ENCODE results near the gene PPP1R27. TPM values are rescaled to one million over a fixed set of nuclear protein-coding genes. Genes with fewer than 3 reads are reported as not detected.

Gene PPP1R27
- total RNA-seq, 2 donors from 2014 or later: not detected

GRCh38 chr17:81868674-81869220, 33.9 kb upstream of the PPP1R27 start:
- Histone ChIP-seq H3K27ac (ENCODE audit: low read depth, low read length) (no peak overlapping the region), H3K4me1 (ENCODE audit: control insufficient read depth, insufficient read depth, low read length) (no peaks in the 10 kb centered on the region), H3K9ac (ENCODE audit: extremely low read depth, low read length, poor library complexity, severe bottlenecking) (no peak overlapping the region), H3K4me3 (ENCODE audit: low read length) (no peak overlapping the region), H3K36me3 (ENCODE audit: control insufficient read depth, insufficient read depth, low read length) (peaks cover 42% of the 10 kb centered on the region), H3K9me3 (ENCODE audit: control insufficient read depth, low read length) (no peaks in the 10 kb centered on the region), H3K27me3 (ENCODE audit: control insufficient read depth, insufficient read depth, low read length, poor library complexity, severe bottlenecking) (no peaks in the 10 kb centered on the region)
- H3K4me1 Mint-ChIP-seq: peaks cover 6% of the 10 kb centered on the region
- H3K27me3 Mint-ChIP-seq (ENCODE audit: insufficient read depth): no peaks in the 10 kb centered on the region
- peaks cover 14% of the 10 kb centered on the region for H3K36me3 Mint-ChIP-seq (ENCODE audit: low read depth)
- peak overlapping the region; percentile 73 for H3K4me3 Mint-ChIP-seq
- 83 to 85% methylated on average over 15 to 30 of the region's 30 CpGs for WGBS, 2 experiments (ENCODE audit: insufficient coverage in 1 of 2, insufficient read length in 1 of 2)
- H3K27ac Mint-ChIP-seq: peak overlapping the region; percentile 75
- TF ChIP-seq CTCF (conservative IDR thresholded peaks at IDR 0.05): no peak
- DNase-seq: peak; percentile 88
- H3K9me3 Mint-ChIP-seq: no peaks in the 10 kb centered on the region

- no peaks in the 10 kb centered on the region for H3K27me3 ChIP-seq (ENCODE audit: control insufficient read depth, insufficient read depth, low read length, poor library complexity, severe bottlenecking)
- no peak for DNase-seq
- no peaks in the 10 kb centered on the region for H3K27me3 Mint-ChIP-seq (ENCODE audit: insufficient read depth)
- no peaks in the 10 kb centered on the region for H3K9me3 Mint-ChIP-seq
- peaks cover 6% of the 10 kb centered on the region for H3K4me1 Mint-ChIP-seq
- no peaks in the 10 kb centered on the region for H3K4me1 ChIP-seq (ENCODE audit: control insufficient read depth, insufficient read depth, low read length)
- H3K4me3 Mint-ChIP-seq: no peak overlapping the region
- H3K36me3 ChIP-seq (ENCODE audit: control insufficient read depth, insufficient read depth, low read length): peaks cover 48% of the 10 kb centered on the region
- peak overlapping the region; percentile 78 for H3K27ac ChIP-seq (ENCODE audit: low read depth, low read length)
- no peak overlapping the region for H3K27ac Mint-ChIP-seq
- no peak overlapping the region for H3K9ac ChIP-seq (ENCODE audit: extremely low read depth, low read length, poor library complexity, severe bottlenecking)
- no peaks in the 10 kb centered on the region for H3K9me3 ChIP-seq (ENCODE audit: control insufficient read depth, low read length)
- WGBS, 2 experiments (ENCODE audit: insufficient coverage in 1 of 2, insufficient read length in 1 of 2): 87 to 88% methylated on average over 23 to 28 of the region's 28 CpGs
- no peak for TF ChIP-seq CTCF (conservative IDR thresholded peaks at IDR 0.05)
- H3K4me3 ChIP-seq (ENCODE audit: low read length): no peak overlapping the region
- H3K36me3 Mint-ChIP-seq (ENCODE audit: low read depth): peaks cover 20% of the 10 kb centered on the region
These were observed 33.3 kb upstream of the PPP1R27 start for GRCh38 chr17:81867991-81868673.

GRCh38 chr17:81867170-81867990, 32.5 kb upstream of the PPP1R27 start:
- no peak for TF ChIP-seq CTCF (conservative IDR thresholded peaks at IDR 0.05)
- 84 to 85% methylated on average over 16 to 23 of the region's 23 CpGs for WGBS, 2 experiments (ENCODE audit: insufficient coverage in 1 of 2, insufficient read length in 1 of 2)
- peaks cover 25% of the 10 kb centered on the region for H3K36me3 Mint-ChIP-seq (ENCODE audit: low read depth)
- no peaks in the 10 kb centered on the region for H3K9me3 ChIP-seq (ENCODE audit: control insufficient read depth, low read length)
- H3K36me3 ChIP-seq (ENCODE audit: control insufficient read depth, insufficient read depth, low read length): peaks cover 53% of the 10 kb centered on the region
- no peak overlapping the region for H3K4me3 ChIP-seq (ENCODE audit: low read length)
- no peaks in the 10 kb centered on the region for H3K9me3 Mint-ChIP-seq
- H3K27me3 ChIP-seq (ENCODE audit: control insufficient read depth, insufficient read depth, low read length, poor library complexity, severe bottlenecking): no peaks in the 10 kb centered on the region
- H3K27me3 Mint-ChIP-seq (ENCODE audit: insufficient read depth): no peaks in the 10 kb centered on the region
- no peaks in the 10 kb centered on the region for H3K4me1 ChIP-seq (ENCODE audit: control insufficient read depth, insufficient read depth, low read length)
- no peak overlapping the region for H3K9ac ChIP-seq (ENCODE audit: extremely low read depth, low read length, poor library complexity, severe bottlenecking)
- H3K4me1 Mint-ChIP-seq: peaks cover 6% of the 10 kb centered on the region
- no peak overlapping the region for H3K4me3 Mint-ChIP-seq
- H3K27ac Mint-ChIP-seq: peak overlapping the region; percentile 68
- peak; percentile 85 for DNase-seq
- H3K27ac ChIP-seq (ENCODE audit: low read depth, low read length): peak overlapping the region; percentile 78
